Esophagus squamous epithelium (tissue), 4 donors: ENCODE data around the gene TSPAN14.

Experiments
- POLR2A ChIP-seq, 4 donors: fragments of 450-650 bp; IDR thresholded peaks; one replicate each; pipeline ENCODE4 v1.6.1; 2017; ENCODE audit warnings: antibody characterized with exemption in 4 of 4, mild to moderate bottlenecking in 4 of 4, moderate library complexity in 3 of 4
- TF ChIP-seq, protein P1 (sequence below), 6 experiments: fragments of 450-650 bp in 4 of 6; fragments of 200-600 bp in 2 of 6; sonication (generic) in 2 of 6; IDR thresholded peaks; one replicate each; pipeline ENCODE4 v1.5.1; 2016 to 2019; ENCODE audit warnings: antibody characterized with exemption in 6 of 6, mild to moderate bottlenecking in 4 of 6, moderate library complexity in 4 of 6

DNA sequence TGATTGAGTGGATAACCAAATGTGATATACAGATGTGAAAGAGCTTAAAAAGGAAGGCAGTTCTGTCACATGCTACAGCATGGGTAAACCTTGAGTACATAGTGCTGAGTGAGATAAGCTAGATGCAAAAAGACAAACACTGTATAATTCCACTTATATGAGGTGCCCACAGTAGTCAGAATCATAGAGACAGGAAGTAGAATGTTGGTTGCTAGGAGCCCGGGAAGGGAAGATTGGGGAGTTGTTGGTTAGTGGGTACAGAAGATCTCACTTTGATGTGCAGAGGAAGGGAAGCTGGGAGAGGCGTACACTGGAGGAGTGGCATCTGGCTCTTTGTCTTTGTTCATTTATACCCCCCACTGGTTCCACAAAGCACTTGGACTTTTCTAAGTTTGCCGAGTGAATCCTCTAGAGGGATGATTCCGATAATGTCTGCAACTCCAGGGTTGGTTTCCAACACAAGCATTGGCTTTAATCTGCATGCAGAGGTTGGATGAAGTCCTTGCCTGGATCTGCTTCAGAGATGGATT is 39.5 kb downstream of the TSPAN14 start:
- TF ChIP-seq, protein P1, sequence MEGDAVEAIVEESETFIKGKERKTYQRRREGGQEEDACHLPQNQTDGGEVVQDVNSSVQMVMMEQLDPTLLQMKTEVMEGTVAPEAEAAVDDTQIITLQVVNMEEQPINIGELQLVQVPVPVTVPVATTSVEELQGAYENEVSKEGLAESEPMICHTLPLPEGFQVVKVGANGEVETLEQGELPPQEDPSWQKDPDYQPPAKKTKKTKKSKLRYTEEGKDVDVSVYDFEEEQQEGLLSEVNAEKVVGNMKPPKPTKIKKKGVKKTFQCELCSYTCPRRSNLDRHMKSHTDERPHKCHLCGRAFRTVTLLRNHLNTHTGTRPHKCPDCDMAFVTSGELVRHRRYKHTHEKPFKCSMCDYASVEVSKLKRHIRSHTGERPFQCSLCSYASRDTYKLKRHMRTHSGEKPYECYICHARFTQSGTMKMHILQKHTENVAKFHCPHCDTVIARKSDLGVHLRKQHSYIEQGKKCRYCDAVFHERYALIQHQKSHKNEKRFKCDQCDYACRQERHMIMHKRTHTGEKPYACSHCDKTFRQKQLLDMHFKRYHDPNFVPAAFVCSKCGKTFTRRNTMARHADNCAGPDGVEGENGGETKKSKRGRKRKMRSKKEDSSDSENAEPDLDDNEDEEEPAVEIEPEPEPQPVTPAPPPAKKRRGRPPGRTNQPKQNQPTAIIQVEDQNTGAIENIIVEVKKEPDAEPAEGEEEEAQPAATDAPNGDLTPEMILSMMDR (IDR thresholded peaks at IDR 0.05): no peak
- TF ChIP-seq POLR2A (IDR thresholded peaks at IDR 0.05): no peak
